ENCODE results near the gene TMEM165. TPM values are rescaled to one million over a fixed set of nuclear protein-coding genes. Genes with fewer than 3 reads are reported as not detected.

The TMEM165 gene
- polyA plus RNA-seq, 1 experiment: 146 TPM

DNA sequence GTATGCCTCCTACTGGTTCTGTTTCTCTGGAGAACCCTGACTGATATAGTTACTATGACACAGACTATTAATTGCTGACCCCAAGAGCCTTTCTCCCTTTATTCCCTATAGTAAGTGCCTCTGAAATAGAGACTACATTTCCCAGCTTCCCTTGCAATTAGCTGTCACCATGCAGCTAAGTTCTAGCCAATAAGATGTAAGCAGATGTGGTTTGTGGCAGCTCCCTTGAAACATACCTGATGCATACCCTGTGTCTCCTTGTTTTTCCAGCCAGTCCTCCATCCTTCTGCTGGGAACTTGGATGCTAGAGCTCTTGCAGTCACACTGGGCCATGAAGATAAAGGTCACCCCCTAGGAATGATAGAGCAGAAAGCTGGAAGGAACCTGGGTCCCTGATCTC, 9.7 kb upstream of the TMEM165 start:
- TF ChIP-seq, protein P1, sequence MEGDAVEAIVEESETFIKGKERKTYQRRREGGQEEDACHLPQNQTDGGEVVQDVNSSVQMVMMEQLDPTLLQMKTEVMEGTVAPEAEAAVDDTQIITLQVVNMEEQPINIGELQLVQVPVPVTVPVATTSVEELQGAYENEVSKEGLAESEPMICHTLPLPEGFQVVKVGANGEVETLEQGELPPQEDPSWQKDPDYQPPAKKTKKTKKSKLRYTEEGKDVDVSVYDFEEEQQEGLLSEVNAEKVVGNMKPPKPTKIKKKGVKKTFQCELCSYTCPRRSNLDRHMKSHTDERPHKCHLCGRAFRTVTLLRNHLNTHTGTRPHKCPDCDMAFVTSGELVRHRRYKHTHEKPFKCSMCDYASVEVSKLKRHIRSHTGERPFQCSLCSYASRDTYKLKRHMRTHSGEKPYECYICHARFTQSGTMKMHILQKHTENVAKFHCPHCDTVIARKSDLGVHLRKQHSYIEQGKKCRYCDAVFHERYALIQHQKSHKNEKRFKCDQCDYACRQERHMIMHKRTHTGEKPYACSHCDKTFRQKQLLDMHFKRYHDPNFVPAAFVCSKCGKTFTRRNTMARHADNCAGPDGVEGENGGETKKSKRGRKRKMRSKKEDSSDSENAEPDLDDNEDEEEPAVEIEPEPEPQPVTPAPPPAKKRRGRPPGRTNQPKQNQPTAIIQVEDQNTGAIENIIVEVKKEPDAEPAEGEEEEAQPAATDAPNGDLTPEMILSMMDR (IDR thresholded peaks at IDR 0.05; ENCODE audit: low read depth, low read length): no peak
- Histone ChIP-seq H3K27ac (ENCODE audit: low read depth, low read length) (no peak overlapping the region), H3K27me3 (ENCODE audit: control insufficient read depth, insufficient read depth, low read length) (no peaks in the 10 kb centered on the region), H3K4me3 (ENCODE audit: low read depth, low read length) (no peak overlapping the region), H3K9me3 (ENCODE audit: control insufficient read depth, insufficient read depth, low read length) (no peaks in the 10 kb centered on the region)
- DNase-seq (ENCODE audit: low read depth, low spot score): no peak
- ChIA-PET CTCF (interaction anchor here (0.7 to 1.8 kb wide), 3 partner anchors 9 to 160 kb away, joined by 3 to 7 read pairs (median 5); partner anchors contain the start of gene SRD5A3), POLR2A (interaction anchor here (0.5 to 1.0 kb wide), 3 partner anchors 9 to 46 kb away, joined by 3 to 4 read pairs (median 3); partner anchors contain the start of gene TMEM165)

DNA sequence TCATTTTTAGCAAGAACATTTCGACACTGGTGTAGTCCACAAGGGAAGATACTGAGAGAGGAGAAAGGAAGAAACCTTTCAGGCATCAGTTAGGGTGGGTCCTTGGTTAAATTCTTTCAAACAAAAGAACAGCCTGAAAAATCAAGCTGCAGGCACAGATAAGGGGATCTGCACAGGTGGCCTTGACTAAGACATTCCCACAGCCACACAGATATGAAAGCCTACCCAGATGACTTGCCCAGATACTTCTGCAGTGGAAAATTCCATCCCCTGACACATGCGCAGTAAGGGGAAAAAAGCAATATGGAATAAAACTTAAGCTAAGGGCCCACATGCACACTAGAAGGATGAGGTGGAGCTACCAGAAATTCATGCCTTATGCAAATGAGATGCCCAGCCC, 8.9 kb upstream of the TMEM165 start:
- ChIA-PET CTCF (interaction anchor here (0.7 to 1.8 kb wide), 3 partner anchors 8 to 159 kb away, joined by 3 to 7 read pairs (median 5); partner anchors contain the start of gene SRD5A3), POLR2A (no interaction called here)
- H3K9me3 ChIP-seq (ENCODE audit: control insufficient read depth, insufficient read depth, low read length): no peaks in the 10 kb centered on the region
- no peak overlapping the region for H3K27ac ChIP-seq (ENCODE audit: low read depth, low read length)
- H3K4me3 ChIP-seq (ENCODE audit: low read depth, low read length): no peak overlapping the region
- H3K27me3 ChIP-seq (ENCODE audit: control insufficient read depth, insufficient read depth, low read length): no peaks in the 10 kb centered on the region
- DNase-seq (ENCODE audit: low read depth, low spot score): no peak
- TF ChIP-seq, protein P1 (IDR thresholded peaks at IDR 0.05; ENCODE audit: low read depth, low read length): no peak

DNA sequence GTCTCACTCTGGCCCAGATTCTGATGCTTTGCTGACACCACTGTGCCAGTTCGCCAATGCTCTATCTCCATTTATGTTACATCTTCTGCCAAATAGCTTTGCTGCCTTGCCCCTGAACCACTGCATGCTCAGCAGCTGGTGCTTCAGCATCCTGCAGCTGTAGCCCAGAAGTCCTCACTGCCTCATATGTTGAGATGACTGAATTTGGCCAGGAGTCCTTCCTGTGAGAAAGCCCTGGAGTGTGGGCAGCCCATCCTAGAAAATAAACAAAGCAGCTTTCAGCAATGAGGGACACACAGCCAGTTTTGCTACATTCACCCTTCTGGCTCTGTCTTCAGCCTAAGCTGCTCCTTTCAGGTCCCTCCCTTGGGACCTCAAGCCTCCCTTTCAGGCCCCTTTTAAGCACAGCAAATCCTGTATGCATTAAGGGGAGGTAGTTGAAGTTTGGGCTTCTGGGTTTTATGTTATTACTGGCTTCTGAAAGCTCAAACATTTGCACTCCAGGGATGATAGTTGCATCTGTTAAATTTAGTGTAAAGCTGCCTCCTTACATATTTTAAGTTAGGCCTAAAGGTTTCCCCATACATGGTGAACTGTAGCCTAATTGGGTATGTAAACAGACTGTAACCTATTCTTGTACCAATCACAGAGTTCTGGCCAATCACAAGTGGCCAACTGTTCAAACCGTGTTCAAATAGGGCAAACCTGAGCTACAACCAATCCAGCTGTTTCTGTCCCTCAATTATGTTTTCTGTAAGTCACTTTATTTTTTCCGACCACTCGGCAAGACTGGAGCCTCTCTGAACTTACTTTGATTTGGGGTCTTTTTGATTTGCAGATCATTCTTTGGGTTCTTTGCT, 2.1 kb upstream of the TMEM165 start:
- Histone ChIP-seq H3K27ac (ENCODE audit: low read depth, low read length) (peak overlapping the region; percentile 52), H3K27me3 (ENCODE audit: control insufficient read depth, insufficient read depth, low read length) (no peaks in the 10 kb centered on the region), H3K4me3 (ENCODE audit: low read depth, low read length) (no peak overlapping the region), H3K9me3 (ENCODE audit: control insufficient read depth, insufficient read depth, low read length) (no peaks in the 10 kb centered on the region)
- TF ChIP-seq, protein P1 (IDR thresholded peaks at IDR 0.05; ENCODE audit: low read depth, low read length): no peak
- CTCF ChIA-PET: interaction anchor here (1.3 to 3.4 kb wide), 3 partner anchors 16 to 72 kb away, joined by 3 to 40 read pairs (median 7); partner anchors contain the start of gene SRD5A3
- POLR2A ChIA-PET: no interaction called here
- DNase-seq (ENCODE audit: low read depth, low spot score): peak; percentile 46

DNA sequence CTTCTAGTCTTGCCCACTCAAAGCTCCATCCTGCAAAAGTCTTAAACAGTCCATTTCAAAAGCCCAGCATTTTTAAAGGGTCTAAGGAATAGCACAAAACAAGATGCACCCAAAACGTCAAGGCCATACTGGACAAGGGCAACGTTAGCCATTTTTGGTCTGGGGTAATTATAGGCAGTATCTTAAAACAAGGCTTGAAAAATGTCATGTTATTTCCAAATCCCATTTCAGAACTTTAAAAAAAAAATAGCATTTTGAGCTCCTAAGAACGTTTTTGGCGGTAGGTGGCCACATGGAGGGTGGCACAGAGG, 584 bp upstream of the TMEM165 start:
- POLR2A ChIA-PET: interaction anchor here (0.9 to 2.7 kb wide), 10 partner anchors 9 to 152 kb away, joined by 3 to 11 read pairs (median 4); partner anchors contain the start of gene SRD5A3
- CTCF ChIA-PET: interaction anchor here (0.6 to 3.4 kb wide), 8 partner anchors 9 to 424 kb away, joined by 3 to 40 read pairs (median 4); partner anchors contain the start of gene SRD5A3
- TF ChIP-seq, protein P1 (IDR thresholded peaks at IDR 0.05; ENCODE audit: low read depth, low read length): peak; percentile 19

More for the DNA sequence above, 584 bp upstream of the TMEM165 start:
- H3K27me3 ChIP-seq (ENCODE audit: control insufficient read depth, insufficient read depth, low read length): no peaks in the 10 kb centered on the region
- peak overlapping the region; percentile 79 for H3K4me3 ChIP-seq (ENCODE audit: low read depth, low read length)
- no peaks in the 10 kb centered on the region for H3K9me3 ChIP-seq (ENCODE audit: control insufficient read depth, insufficient read depth, low read length)
- peak overlapping the region; percentile 93 for H3K27ac ChIP-seq (ENCODE audit: low read depth, low read length)
- DNase-seq (ENCODE audit: low read depth, low spot score): no peak

Data from AG04450 (cell line).